NCI-H2081 (cell line): ENCODE data around the gene PTGER2.
A peak's percentile ranks its signal among the peaks of the same experiment; 100 is the strongest.

Experiments
- DNase-seq, 2 experiments: peaks; one replicate each; lab custom pipeline; 2025; lab: John Stamatoyannopoulos, UW

PTGER2 gene

GRCh38 chr14:52339262-52339661 is 25.1 kb downstream of the PTGER2 start:
- no peak for DNase-seq

- no peak for DNase-seq
Measured at GRCh38 chr14:52342849-52343596, 28.9 kb downstream of the PTGER2 start.

- no peak for DNase-seq
Measured at GRCh38 chr14:52346778-52347177, 32.7 kb downstream of the PTGER2 start.

- no peak for DNase-seq
Measured at GRCh38 chr14:52348279-52348678, 34.2 kb downstream of the PTGER2 start.

GRCh38 chr14:52348776-52349175 is 34.7 kb downstream of the PTGER2 start:
- no peak for DNase-seq

- no peak for DNase-seq
Measured at GRCh38 chr14:52349731-52350130, 35.6 kb downstream of the PTGER2 start.

GRCh38 chr14:52350445-52350844 is 36.3 kb downstream of the PTGER2 start:
- DNase-seq = no peak

GRCh38 chr14:52351233-52352060 is 37.3 kb downstream of the PTGER2 start:
- DNase-seq = no peak

GRCh38 chr14:52352061-52352491 is 38.0 kb downstream of the PTGER2 start:
- DNase-seq = no peak

GRCh38 chr14:52352569-52352968 is 38.5 kb downstream of the PTGER2 start:
- DNase-seq = no peak

- DNase-seq = no peak
Measured at GRCh38 chr14:52354242-52354641, 40.1 kb downstream of the PTGER2 start.

- no peak for DNase-seq
Measured at GRCh38 chr14:52355016-52355431, 40.9 kb downstream of the PTGER2 start.

- no peak for DNase-seq
Measured at GRCh38 chr14:52355526-52355925, 41.4 kb downstream of the PTGER2 start.

GRCh38 chr14:52356025-52356424 is 41.9 kb downstream of the PTGER2 start:
- DNase-seq = peak; percentile 58 to 90

- DNase-seq = no peak
Measured at GRCh38 chr14:52360831-52361230, 46.7 kb downstream of the PTGER2 start.

- DNase-seq = no peak
Measured at GRCh38 chr14:52363041-52363704, 49.1 kb downstream of the PTGER2 start.

GRCh38 chr14:52363961-52364360 is 49.8 kb downstream of the PTGER2 start:
- DNase-seq = no peak

GRCh38 chr14:52365071-52365470 is 51.0 kb downstream of the PTGER2 start:
- DNase-seq = no peak

GRCh38 chr14:52366796-52367315 is 52.7 kb downstream of the PTGER2 start:
- no peak for DNase-seq

- DNase-seq = no peak
Measured at GRCh38 chr14:52369305-52369801, 55.2 kb downstream of the PTGER2 start.

GRCh38 chr14:52370406-52370935 is 56.4 kb downstream of the PTGER2 start:
- DNase-seq = no peak

- no peak for DNase-seq
Measured at GRCh38 chr14:52377940-52378339, 63.8 kb downstream of the PTGER2 start.
